GM23248 (cell line): ENCODE measurements around the gene SCN8A.

ENCODE experiments used
- EZH2 ChIP-seq: fragments of 200-600 bp; sonication (generic); IDR thresholded peaks from 2 replicates; pipeline ENCODE4 v1.6.1; 2018; ENCODE audit warnings: antibody characterized with exemption, mild to moderate bottlenecking; ENCODE audit not compliant: insufficient read depth, poor library complexity, severe bottlenecking
- EZH2phosphoT487 ChIP-seq: fragments of 200-600 bp; sonication (generic); IDR thresholded peaks from 2 replicates; pipeline ENCODE4 v1.6.1; 2018; ENCODE audit warnings: antibody characterized with exemption, moderate library complexity, mild to moderate bottlenecking, low read depth; ENCODE audit not compliant: insufficient read depth

- no peak for TF ChIP-seq EZH2phosphoT487
- no peak for TF ChIP-seq EZH2
Measured at GRCh38 chr12:51837286-51837685, 246.3 kb downstream of the SCN8A start.
